ENCODE measurements around the gene MAP2K5.

The MAP2K5 gene

DNA sequence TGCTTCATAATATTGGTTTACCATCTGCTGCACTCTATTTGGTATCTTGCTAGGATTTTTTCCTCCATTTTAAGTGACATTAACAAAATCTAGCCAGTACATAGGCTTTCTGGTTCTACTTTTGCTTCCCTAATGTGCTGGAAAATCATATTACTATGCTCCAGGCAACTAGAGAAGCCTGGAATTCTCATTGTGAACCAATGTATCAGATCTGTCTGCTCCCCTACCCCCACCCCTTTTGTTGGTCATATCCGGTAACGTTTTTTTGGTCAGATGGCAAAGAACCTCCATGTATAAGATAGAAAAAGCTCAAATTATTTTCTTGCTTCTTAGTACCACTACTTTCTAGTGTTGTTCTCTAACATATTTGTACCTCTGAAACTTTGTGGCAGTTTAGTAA lies 17.1 kb downstream of the MAP2K5 start:
- Histone ChIP-seq H3K9ac (ENCODE audit: low read length) (no peak overlapping the region), H3K9me2 (ENCODE audit: low read depth, low read length) (no peaks in the 10 kb centered on the region), H3K4me3 (ENCODE audit: low read depth, low read length, poor library complexity, severe bottlenecking) (no peak overlapping the region), H3F3A (ENCODE audit: insufficient read depth, low read length) (no peaks in the 10 kb centered on the region), H3K4me1 (ENCODE audit: insufficient read depth, low read length, severe bottlenecking) (peaks cover 38% of the 10 kb centered on the region), H4K20me1 (ENCODE audit: insufficient read depth, low read length) (no peaks in the 10 kb centered on the region), H3K27me3 (ENCODE audit: insufficient read depth, low read length) (no peaks in the 10 kb centered on the region), H2AFZ (ENCODE audit: low read length) (no peak overlapping the region), H3K79me2 (ENCODE audit: insufficient read depth, low read length) (peaks cover 4% of the 10 kb centered on the region; the same call in 1 of the 2 replicates), H3K4me2 (ENCODE audit: low read length) (no peak overlapping the region), H3K36me3 (ENCODE audit: insufficient read depth, low read length) (peaks cover 73% of the 10 kb centered on the region), H3K27ac (ENCODE audit: low read depth, low read length, poor library complexity, severe bottlenecking) (no peak overlapping the region), H3K9me3 (ENCODE audit: low read length) (0 out of 2 replicates have a peak, but pooled peaks cover 10% of the 10 kb centered on the region)
- TF ChIP-seq, protein P1, sequence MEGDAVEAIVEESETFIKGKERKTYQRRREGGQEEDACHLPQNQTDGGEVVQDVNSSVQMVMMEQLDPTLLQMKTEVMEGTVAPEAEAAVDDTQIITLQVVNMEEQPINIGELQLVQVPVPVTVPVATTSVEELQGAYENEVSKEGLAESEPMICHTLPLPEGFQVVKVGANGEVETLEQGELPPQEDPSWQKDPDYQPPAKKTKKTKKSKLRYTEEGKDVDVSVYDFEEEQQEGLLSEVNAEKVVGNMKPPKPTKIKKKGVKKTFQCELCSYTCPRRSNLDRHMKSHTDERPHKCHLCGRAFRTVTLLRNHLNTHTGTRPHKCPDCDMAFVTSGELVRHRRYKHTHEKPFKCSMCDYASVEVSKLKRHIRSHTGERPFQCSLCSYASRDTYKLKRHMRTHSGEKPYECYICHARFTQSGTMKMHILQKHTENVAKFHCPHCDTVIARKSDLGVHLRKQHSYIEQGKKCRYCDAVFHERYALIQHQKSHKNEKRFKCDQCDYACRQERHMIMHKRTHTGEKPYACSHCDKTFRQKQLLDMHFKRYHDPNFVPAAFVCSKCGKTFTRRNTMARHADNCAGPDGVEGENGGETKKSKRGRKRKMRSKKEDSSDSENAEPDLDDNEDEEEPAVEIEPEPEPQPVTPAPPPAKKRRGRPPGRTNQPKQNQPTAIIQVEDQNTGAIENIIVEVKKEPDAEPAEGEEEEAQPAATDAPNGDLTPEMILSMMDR (IDR thresholded peaks at IDR 0.05; ENCODE audit: low read length) = no peak
- TF ChIP-seq EZH2 (IDR thresholded peaks at IDR 0.05; ENCODE audit: borderline replicate concordance, low read length) = no peak

DNA sequence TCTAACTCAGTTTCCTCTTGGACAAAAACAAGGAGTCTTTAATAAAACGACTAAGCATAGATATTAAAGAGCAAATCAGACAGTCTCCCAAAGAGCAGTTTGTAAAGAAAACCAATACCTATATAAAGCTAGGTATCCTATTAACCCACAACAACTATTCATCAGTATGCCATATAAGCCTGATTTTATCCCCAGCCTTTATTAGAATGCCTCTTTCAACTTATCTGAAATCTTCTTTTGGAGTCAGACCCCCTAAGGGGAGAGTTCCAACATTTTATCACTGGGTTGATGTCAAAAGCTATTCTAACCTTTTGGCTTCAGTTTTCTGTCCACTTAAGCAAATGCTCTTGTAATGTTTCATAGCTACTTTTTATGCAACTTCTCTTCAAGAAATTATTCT lies 17.8 kb downstream of the MAP2K5 start:
- peaks cover 4% of the 10 kb centered on the region; the same call in 1 of the 2 replicates for H3K79me2 ChIP-seq (ENCODE audit: insufficient read depth, low read length)
- H3K27me3 ChIP-seq (ENCODE audit: insufficient read depth, low read length) = no peaks in the 10 kb centered on the region
- no peak overlapping the region for H3K4me2 ChIP-seq (ENCODE audit: low read length)
- 0 out of 2 replicates have a peak, but pooled peaks cover 10% of the 10 kb centered on the region for H3K9me3 ChIP-seq (ENCODE audit: low read length)
- TF ChIP-seq, protein P1 (IDR thresholded peaks at IDR 0.05; ENCODE audit: low read length) = no peak
- TF ChIP-seq EZH2 (IDR thresholded peaks at IDR 0.05; ENCODE audit: borderline replicate concordance, low read length) = no peak
- no peak overlapping the region for H3K27ac ChIP-seq (ENCODE audit: low read depth, low read length, poor library complexity, severe bottlenecking)
- H3F3A ChIP-seq (ENCODE audit: insufficient read depth, low read length) = no peaks in the 10 kb centered on the region
- H3K9ac ChIP-seq (ENCODE audit: low read length) = no peak overlapping the region
- peaks cover 41% of the 10 kb centered on the region for H3K4me1 ChIP-seq (ENCODE audit: insufficient read depth, low read length, severe bottlenecking)
- H3K4me3 ChIP-seq (ENCODE audit: low read depth, low read length, poor library complexity, severe bottlenecking) = no peak overlapping the region
- H3K9me2 ChIP-seq (ENCODE audit: low read depth, low read length) = no peaks in the 10 kb centered on the region
- H4K20me1 ChIP-seq (ENCODE audit: insufficient read depth, low read length) = no peaks in the 10 kb centered on the region
- peaks cover 71% of the 10 kb centered on the region for H3K36me3 ChIP-seq (ENCODE audit: insufficient read depth, low read length)
- H2AFZ ChIP-seq (ENCODE audit: low read length) = no peak overlapping the region

DNA sequence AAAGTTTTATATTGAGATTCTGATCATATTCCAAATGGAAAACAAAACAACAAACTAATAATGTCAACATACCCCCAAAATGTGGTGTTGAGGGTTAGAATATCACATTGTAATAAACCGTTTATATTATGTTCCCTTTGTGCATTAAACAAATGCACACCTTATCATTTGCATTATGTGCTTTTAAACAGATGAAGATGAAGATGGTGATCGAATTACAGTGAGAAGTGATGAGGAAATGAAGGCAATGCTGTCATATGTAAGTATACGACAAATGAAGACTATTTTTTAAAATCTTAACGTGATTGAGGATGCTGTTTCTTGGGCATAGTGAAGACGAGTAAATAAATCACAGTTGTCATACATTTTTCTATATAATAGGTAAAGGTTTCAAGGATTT lies 20.6 kb downstream of the MAP2K5 start:
- TF ChIP-seq, protein P1 (IDR thresholded peaks at IDR 0.05; ENCODE audit: low read length) = no peak
- no peak for TF ChIP-seq EZH2 (IDR thresholded peaks at IDR 0.05; ENCODE audit: borderline replicate concordance, low read length)
- no peaks in the 10 kb centered on the region for H4K20me1 ChIP-seq (ENCODE audit: insufficient read depth, low read length)
- no peak overlapping the region for H3K4me2 ChIP-seq (ENCODE audit: low read length)
- no peak overlapping the region for H3K9ac ChIP-seq (ENCODE audit: low read length)
- peaks cover 4% of the 10 kb centered on the region; the same call in 1 of the 2 replicates for H3K79me2 ChIP-seq (ENCODE audit: insufficient read depth, low read length)
- H3F3A ChIP-seq (ENCODE audit: insufficient read depth, low read length) = no peaks in the 10 kb centered on the region
- H3K4me3 ChIP-seq (ENCODE audit: low read depth, low read length, poor library complexity, severe bottlenecking) = no peak overlapping the region
- H3K27me3 ChIP-seq (ENCODE audit: insufficient read depth, low read length) = no peaks in the 10 kb centered on the region
- H3K36me3 ChIP-seq (ENCODE audit: insufficient read depth, low read length) = peaks cover 53% of the 10 kb centered on the region
- H3K9me3 ChIP-seq (ENCODE audit: low read length) = 0 out of 2 replicates have a peak, but pooled peaks cover 10% of the 10 kb centered on the region
- H2AFZ ChIP-seq (ENCODE audit: low read length) = no peak overlapping the region
- peaks cover 41% of the 10 kb centered on the region for H3K4me1 ChIP-seq (ENCODE audit: insufficient read depth, low read length, severe bottlenecking)
- H3K27ac ChIP-seq (ENCODE audit: low read depth, low read length, poor library complexity, severe bottlenecking) = peak overlapping the region; percentile 48
- H3K9me2 ChIP-seq (ENCODE audit: low read depth, low read length) = no peaks in the 10 kb centered on the region

Data from OCI-LY1 (cell line).